K562 (cell line): ENCODE results near the gene ROM1. TPM values are rescaled to one million over a fixed set of nuclear protein-coding genes. Genes with fewer than 3 reads are reported as not detected.

ENCODE experiments used
- ADNP ChIP-seq: fragments of 200-800 bp; sonication (Bioruptor generic); IDR thresholded peaks from 2 replicates; pipeline ENCODE4 v1.6.1; 2016; ENCODE audit warnings: missing genetic modification characterization, missing compliant biosample characterization
- GTF2A2 ChIP-seq: IDR thresholded peaks from 2 replicates; pipeline ENCODE4 v1.6.1; 2016; ENCODE audit warnings: mild to moderate bottlenecking, missing genetic modification characterization, missing compliant biosample characterization
- KAT8 ChIP-seq: fragments of 450-650 bp; IDR thresholded peaks from 2 replicates; pipeline ENCODE4 v1.6.1; 2016; ENCODE audit warnings: low read depth, mild to moderate bottlenecking
- NEUROD1 ChIP-seq: fragments of 150-350 bp; IDR thresholded peaks from 2 replicates; pipeline ENCODE4 v1.6.1; 2014; ENCODE audit warnings: borderline replicate concordance, low read length, low read depth; ENCODE audit not compliant: partially characterized antibody
- PTRF ChIP-seq: fragments of 450-650 bp; IDR thresholded peaks from 2 replicates; pipeline ENCODE4 v1.6.1; 2016; ENCODE audit warnings: mild to moderate bottlenecking, missing genetic modification characterization, missing compliant biosample characterization
- ZNF121 ChIP-seq: sonication (generic); formaldehyde crosslinking; conservative IDR thresholded peaks from 2 replicates; pipeline ENCODE4 v1.8.0; 2022; ENCODE audit warnings: missing genetic modification reagents
- polyA plus RNA-seq, 8 experiments: library from polyadenylated mRNA; depleted of rRNA in 4 of 8; stranded (reverse) in 5 of 8; unstranded in 3 of 8; fragments of >200 nt; fragmentation: Nextera tagmentation in 2 of 8; fragmentation: Illumina TruSeq in 1 of 8; extraction: Ambion mirVana in 2 of 8; extraction: Trizol in 1 of 8; gene quantifications; 2 replicates each; pipeline versions ENCODE4 v1.2.1 to v1.2.3, GENCODE V29; 2011 to 2014; ENCODE audit warnings: inconsistent platforms in 1 of 8, missing spikeins in 1 of 8
- total RNA-seq, 7 experiments: library from RNA; depleted of rRNA in 6 of 7; stranded (reverse); fragments of >200 nt in 6 of 7; fragmentation: Illumina TruSeq in 2 of 7; extraction: Trizol in 2 of 7; gene quantifications; 2 replicates each; pipeline versions ENCODE4 v1.2.1 to v1.2.3, GENCODE V29; 2011 to 2021; ENCODE audit warnings: low replicate concordance in 1 of 7
- TF ChIP-seq, protein P1 (sequence below), 2 experiments: fragments of 450-650 bp in 1 of 2; sonication (generic) in 1 of 2; formaldehyde crosslinking in 1 of 2; IDR thresholded peaks; 2 replicates each; pipeline versions ENCODE4 v1.7.1 to v1.9.0; 2016 to 2022; ENCODE audit warnings: inconsistent platforms in 1 of 2, mild to moderate bottlenecking in 1 of 2, missing genetic modification reagents in 1 of 2
- TF ChIP-seq, protein P2 (sequence below): sonication (generic); formaldehyde crosslinking; IDR thresholded peaks from 2 replicates; pipeline ENCODE4 v1.8.0; 2022; ENCODE audit warnings: missing genetic modification reagents, mild to moderate bottlenecking, moderate library complexity, borderline replicate concordance
- TF ChIP-seq, protein P3 (sequence below): sonication (generic); formaldehyde crosslinking; IDR thresholded peaks from 2 replicates; pipeline ENCODE4 v1.8.0; 2022; ENCODE audit warnings: mild to moderate bottlenecking, low read depth, missing genetic modification reagents
- TF ChIP-seq, protein P4 (sequence below): fragments of 450-650 bp; IDR thresholded peaks from 2 replicates; pipeline ENCODE4 v1.6.1; 2017; ENCODE audit warnings: antibody characterized with exemption, mild to moderate bottlenecking

ROM1 gene
- total and polyA plus RNA-seq, 9 of the 15 experiments (the other 6 are each of a cell fraction or from before 2014, with no cell fraction given) = 0.75 to 4.0 (median 2.6) TPM

DNA sequence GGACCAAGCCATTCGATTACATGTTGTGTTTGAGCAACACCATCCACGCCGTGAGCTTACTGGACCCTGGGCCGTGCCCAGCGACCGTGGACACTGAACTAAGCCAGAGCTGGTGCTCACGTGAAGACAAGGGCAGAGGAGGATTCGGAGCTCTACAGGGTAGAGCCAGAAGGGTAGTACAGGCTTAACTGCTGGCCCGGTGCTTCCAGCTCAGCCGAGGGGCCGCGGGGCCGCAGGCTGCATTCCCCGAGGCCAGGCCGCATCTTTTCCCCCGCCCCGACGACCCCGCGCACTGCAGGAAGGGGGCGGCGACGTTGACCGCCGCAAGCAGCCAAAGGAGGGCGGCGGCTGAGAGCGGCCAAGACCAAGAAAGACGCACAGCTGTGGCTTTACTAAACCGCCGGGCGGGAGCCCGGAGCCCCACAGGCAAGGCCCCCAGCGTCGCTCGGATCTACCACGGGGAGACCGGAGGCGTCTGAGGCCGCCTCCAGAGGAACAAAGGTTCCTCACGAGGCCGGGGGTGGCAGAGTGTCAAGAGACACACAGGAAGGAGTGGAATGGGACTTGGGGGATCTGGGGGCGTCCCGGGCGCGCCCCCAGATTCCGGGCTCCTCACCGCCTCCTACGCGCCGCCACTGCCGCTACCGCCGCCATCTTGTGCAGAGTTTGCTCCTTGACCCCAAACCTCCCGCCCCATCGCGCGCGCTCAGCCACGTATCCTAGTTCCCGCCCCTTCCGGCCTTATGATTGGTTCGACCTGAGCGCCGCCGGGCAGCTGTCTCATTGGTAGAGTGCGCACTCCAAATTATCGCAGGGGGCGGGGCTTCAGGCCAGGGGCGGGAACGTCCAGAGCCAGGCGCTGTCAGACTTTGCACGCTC lies 33.1 kb downstream of the ROM1 start, which contains the start of gene GANAB (continued):
- TF ChIP-seq, protein P1, sequence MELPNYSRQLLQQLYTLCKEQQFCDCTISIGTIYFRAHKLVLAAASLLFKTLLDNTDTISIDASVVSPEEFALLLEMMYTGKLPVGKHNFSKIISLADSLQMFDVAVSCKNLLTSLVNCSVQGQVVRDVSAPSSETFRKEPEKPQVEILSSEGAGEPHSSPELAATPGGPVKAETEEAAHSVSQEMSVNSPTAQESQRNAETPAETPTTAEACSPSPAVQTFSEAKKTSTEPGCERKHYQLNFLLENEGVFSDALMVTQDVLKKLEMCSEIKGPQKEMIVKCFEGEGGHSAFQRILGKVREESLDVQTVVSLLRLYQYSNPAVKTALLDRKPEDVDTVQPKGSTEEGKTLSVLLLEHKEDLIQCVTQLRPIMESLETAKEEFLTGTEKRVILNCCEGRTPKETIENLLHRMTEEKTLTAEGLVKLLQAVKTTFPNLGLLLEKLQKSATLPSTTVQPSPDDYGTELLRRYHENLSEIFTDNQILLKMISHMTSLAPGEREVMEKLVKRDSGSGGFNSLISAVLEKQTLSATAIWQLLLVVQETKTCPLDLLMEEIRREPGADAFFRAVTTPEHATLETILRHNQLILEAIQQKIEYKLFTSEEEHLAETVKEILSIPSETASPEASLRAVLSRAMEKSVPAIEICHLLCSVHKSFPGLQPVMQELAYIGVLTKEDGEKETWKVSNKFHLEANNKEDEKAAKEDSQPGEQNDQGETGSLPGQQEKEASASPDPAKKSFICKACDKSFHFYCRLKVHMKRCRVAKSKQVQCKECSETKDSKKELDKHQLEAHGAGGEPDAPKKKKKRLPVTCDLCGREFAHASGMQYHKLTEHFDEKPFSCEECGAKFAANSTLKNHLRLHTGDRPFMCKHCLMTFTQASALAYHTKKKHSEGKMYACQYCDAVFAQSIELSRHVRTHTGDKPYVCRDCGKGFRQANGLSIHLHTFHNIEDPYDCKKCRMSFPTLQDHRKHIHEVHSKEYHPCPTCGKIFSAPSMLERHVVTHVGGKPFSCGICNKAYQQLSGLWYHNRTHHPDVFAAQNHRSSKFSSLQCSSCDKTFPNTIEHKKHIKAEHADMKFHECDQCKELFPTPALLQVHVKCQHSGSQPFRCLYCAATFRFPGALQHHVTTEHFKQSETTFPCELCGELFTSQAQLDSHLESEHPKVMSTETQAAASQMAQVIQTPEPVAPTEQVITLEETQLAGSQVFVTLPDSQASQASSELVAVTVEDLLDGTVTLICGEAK (IDR thresholded peaks at IDR 0.05) = peak; percentile 74
- TF ChIP-seq, protein P1 (CRISPR knock-in tag; IDR thresholded peaks at IDR 0.05) = no peak
- TF ChIP-seq KAT8 (no peak), PTRF (tag) (no peak), NEUROD1 (no peak), ZNF121 (CRISPR knock-in tag) (no peak), ADNP (no peak), GTF2A2 (tag) (no peak)
- TF ChIP-seq, protein P2, sequence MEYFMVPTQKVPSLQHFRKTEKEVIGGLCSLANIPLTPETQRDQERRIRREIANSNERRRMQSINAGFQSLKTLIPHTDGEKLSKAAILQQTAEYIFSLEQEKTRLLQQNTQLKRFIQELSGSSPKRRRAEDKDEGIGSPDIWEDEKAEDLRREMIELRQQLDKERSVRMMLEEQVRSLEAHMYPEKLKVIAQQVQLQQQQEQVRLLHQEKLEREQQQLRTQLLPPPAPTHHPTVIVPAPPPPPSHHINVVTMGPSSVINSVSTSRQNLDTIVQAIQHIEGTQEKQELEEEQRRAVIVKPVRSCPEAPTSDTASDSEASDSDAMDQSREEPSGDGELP (CRISPR knock-in tag) = peak; percentile 82
- TF ChIP-seq, protein P3, sequence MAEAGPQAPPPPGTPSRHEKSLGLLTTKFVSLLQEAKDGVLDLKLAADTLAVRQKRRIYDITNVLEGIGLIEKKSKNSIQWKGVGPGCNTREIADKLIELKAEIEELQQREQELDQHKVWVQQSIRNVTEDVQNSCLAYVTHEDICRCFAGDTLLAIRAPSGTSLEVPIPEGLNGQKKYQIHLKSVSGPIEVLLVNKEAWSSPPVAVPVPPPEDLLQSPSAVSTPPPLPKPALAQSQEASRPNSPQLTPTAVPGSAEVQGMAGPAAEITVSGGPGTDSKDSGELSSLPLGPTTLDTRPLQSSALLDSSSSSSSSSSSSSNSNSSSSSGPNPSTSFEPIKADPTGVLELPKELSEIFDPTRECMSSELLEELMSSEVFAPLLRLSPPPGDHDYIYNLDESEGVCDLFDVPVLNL = peak; percentile 59; the same call in 1 of the 2 replicates
- TF ChIP-seq, protein P4, sequence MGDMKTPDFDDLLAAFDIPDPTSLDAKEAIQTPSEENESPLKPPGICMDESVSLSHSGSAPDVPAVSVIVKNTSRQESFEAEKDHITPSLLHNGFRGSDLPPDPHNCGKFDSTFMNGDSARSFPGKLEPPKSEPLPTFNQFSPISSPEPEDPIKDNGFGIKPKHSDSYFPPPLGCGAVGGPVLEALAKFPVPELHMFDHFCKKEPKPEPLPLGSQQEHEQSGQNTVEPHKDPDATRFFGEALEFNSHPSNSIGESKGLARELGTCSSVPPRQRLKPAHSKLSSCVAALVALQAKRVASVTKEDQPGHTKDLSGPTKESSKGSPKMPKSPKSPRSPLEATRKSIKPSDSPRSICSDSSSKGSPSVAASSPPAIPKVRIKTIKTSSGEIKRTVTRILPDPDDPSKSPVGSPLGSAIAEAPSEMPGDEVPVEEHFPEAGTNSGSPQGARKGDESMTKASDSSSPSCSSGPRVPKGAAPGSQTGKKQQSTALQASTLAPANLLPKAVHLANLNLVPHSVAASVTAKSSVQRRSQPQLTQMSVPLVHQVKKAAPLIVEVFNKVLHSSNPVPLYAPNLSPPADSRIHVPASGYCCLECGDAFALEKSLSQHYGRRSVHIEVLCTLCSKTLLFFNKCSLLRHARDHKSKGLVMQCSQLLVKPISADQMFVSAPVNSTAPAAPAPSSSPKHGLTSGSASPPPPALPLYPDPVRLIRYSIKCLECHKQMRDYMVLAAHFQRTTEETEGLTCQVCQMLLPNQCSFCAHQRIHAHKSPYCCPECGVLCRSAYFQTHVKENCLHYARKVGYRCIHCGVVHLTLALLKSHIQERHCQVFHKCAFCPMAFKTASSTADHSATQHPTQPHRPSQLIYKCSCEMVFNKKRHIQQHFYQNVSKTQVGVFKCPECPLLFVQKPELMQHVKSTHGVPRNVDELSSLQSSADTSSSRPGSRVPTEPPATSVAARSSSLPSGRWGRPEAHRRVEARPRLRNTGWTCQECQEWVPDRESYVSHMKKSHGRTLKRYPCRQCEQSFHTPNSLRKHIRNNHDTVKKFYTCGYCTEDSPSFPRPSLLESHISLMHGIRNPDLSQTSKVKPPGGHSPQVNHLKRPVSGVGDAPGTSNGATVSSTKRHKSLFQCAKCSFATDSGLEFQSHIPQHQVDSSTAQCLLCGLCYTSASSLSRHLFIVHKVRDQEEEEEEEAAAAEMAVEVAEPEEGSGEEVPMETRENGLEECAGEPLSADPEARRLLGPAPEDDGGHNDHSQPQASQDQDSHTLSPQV = peak; percentile 25; the same call in 1 of the 2 replicates
